ENCODE data around the gene ICAM2.
A peak's percentile ranks its signal among the peaks of the same experiment; 100 is the strongest.
"Not testable (repeated sequence)": the region's sequence is repeated elsewhere in the genome, so short reads cannot be mapped to it uniquely, and the experiment has no call there.

Gene ICAM2

DNA sequence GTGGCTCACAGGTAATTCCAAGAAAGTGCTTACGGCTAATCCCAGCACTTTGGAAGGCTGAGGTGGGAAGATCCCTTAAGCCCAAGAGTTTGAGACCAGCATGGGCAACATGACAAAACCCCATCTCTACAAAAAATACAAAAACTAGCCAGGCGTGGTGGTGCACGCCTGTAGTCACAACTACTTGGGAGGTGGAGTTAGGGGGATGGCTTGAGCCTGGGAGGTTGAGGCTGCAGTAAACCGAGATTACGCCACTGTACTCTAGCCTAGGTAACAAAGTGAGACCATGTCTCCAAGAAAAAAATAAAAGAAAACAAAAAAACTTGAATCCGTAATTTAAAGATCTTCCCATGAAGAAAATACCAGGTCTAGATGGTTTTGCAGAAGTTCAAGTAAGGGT, 5.0 kb downstream of the ICAM2 start:
- TF ChIP-seq CTCF (IDR thresholded peaks at IDR 0.05; ENCODE audit: insufficient read depth, low read depth, low read length, missing control alignments), result no peak
- no peak overlapping the region for H3K4me3 ChIP-seq (ENCODE audit: low read length)
- DNase-seq (ENCODE audit: low read depth), result no peak

DNA sequence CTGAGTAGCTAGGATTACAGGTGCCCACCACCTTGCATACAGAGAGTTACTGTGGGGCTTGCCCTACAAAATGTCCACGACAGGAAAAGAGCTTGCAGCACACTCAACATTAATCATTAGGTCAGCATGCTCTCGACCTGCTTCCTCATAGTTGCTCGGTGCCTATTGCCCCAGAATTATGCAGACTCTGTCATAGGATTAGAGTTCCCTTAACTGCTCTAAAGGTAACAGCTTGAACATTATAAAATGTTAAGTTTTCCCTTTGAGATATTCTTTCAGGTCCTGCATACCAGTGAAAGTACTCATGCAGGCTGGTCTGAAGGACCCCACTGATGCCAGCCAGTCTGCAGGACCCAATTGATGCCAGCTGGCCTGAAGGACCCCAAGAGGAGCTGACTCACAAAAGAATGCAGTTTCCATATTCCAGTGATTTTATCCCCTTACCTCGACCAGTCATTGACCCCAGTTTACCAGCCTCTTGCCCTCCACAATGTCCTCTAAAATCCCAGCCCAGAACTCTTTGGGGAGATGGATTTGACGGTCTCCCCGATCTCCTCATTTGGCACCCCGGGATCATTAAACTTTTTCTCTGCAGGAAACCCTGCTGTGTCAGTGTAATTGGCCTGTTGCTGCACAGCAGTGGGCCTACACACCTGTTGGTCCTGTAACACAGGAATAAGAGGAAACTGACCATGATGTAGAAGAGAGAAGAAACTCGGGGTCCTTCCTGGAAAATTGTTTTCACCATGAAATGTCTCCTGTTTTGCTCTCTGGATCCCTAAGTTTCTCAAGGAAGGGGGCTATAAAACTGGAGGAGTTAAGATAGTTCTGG, 10.6 kb downstream of the ICAM2 start:
- DNase-seq (ENCODE audit: low read depth), result peak; percentile 62

DNA sequence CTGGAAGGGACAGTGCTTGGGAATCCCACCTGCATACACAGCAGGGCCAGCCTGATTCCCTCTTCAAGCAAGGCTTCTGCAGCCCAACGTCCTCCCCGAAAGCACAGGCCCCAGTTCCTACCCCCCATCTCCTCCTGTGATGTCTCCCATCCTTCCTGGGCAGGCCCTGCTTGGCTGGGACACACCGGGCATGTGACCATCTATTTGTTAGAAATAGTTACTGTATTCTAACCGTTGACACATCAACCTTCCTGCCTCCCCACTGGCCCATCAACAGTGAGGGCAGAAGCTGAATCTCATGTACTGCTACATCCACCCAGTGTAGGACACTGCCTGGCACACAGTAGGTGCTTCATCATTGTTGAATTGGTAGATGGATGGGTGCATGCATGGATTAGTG, 11.6 kb downstream of the ICAM2 start:
- TF ChIP-seq CTCF (IDR thresholded peaks at IDR 0.05; ENCODE audit: insufficient read depth, low read depth, low read length, missing control alignments), result no peak
- no peak for DNase-seq (ENCODE audit: low read depth)
- H3K4me3 ChIP-seq (ENCODE audit: low read length), result no peak overlapping the region

More for the DNA sequence above, 10.6 kb downstream of the ICAM2 start:
- no peak for TF ChIP-seq CTCF (IDR thresholded peaks at IDR 0.05; ENCODE audit: insufficient read depth, low read depth, low read length, missing control alignments)
- H3K4me3 ChIP-seq (ENCODE audit: low read length), result no peak overlapping the region

DNA sequence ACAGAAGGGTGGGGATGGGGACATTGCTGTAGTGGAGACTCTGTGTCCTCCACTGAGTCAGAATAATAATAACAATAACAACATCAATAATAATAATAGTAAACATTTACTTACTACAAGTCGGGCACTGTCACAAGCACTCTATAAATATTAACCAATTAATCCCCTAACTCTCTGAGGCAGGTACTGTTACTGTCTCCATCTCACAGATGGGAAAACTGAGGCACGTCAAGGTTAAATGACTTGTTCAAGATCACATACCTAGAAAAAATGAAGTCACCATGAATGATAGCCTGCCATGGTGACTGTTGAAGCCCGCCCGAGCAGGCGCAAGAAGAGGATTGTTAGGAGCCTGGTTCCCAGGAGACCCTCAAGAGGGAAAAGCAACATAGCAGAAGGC, 12.1 kb downstream of the ICAM2 start:
- H3K4me3 ChIP-seq (ENCODE audit: low read length), result no peak overlapping the region
- no peak for TF ChIP-seq CTCF (IDR thresholded peaks at IDR 0.05; ENCODE audit: insufficient read depth, low read depth, low read length, missing control alignments)
- DNase-seq (ENCODE audit: low read depth), result no peak

DNA sequence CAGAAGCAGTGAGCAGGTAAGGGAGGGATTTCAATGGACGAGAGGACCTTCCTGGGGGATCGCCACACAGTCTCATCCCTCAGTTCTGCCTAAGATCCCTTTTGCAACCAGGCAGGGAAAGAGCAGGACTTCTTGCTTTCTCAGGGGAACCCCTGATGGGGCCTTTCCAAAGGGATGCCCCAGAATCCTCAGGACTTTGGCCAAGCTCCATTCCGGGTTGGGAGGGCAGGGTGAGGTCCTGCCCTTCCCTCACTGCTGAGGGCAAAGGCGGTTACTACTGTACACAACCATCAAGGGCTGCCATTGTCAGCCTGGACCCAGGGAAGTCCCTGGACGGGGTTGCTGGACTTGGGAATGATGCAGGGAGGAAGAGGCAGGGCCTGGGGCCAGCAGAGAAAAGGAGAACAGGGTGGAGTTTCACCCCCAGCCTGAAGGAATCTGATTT, 12.6 kb downstream of the ICAM2 start:
- TF ChIP-seq CTCF (IDR thresholded peaks at IDR 0.05; ENCODE audit: insufficient read depth, low read depth, low read length, missing control alignments), result no peak
- no peak for DNase-seq (ENCODE audit: low read depth)
- H3K4me3 ChIP-seq (ENCODE audit: low read length), result no peak overlapping the region

GRCh38 chr17:64007089-64007837, 13.2 kb downstream of the ICAM2 start:
- not testable (repeated sequence) for H3K4me3 ChIP-seq (ENCODE audit: low read length); DNase-seq (ENCODE audit: low read depth)

GRCh38 chr17:64006361-64007088, 13.9 kb downstream of the ICAM2 start:
- no peak for TF ChIP-seq CTCF (IDR thresholded peaks at IDR 0.05; ENCODE audit: insufficient read depth, low read depth, low read length, missing control alignments)
- DNase-seq (ENCODE audit: low read depth), result no peak
- no peak overlapping the region for H3K4me3 ChIP-seq (ENCODE audit: low read length)
